Neural cell (in vitro differentiated cells): ENCODE measurements around the gene TSPO2. TPM values are rescaled to one million over a fixed set of nuclear protein-coding genes. Genes with fewer than 3 reads are reported as not detected.

Experiments used
- H2AFZ ChIP-seq: fragments of 200-600, 300-800 bp; sonication (generic), shearing (Covaris generic); 2 replicates; pipeline ENCODE4 v1.6.0; 2014; ENCODE audit warnings: low read depth, mild to moderate bottlenecking, antibody characterized with exemption, low read length, moderate library complexity
- H3F3A ChIP-seq: fragments of 200-600 bp; shearing (Covaris generic); 2 replicates; pipeline ENCODE4 v1.6.1; 2016; ENCODE audit warnings: mild to moderate bottlenecking, moderate library complexity, mixed read lengths, antibody characterized with exemption, low read length; ENCODE audit not compliant: insufficient read depth, poor library complexity, severe bottlenecking
- H3K27ac ChIP-seq: fragments of 200-600, 300-800 bp; sonication (generic), shearing (Covaris generic); 2 replicates; pipeline ENCODE4 v1.5.1; 2014; ENCODE audit warnings: mild to moderate bottlenecking, low read length, moderate library complexity
- H3K27me3 ChIP-seq: fragments of 300-800, 200-600 bp; sonication (generic), shearing (Covaris generic); 2 replicates; pipeline ENCODE4 v1.6.0; 2014; ENCODE audit warnings: mild to moderate bottlenecking, low read depth, low read length, moderate library complexity; ENCODE audit not compliant: insufficient read depth
- H3K36me3 ChIP-seq: fragments of 300-800, 200-600 bp; sonication (generic), shearing (Covaris generic); 2 replicates; pipeline ENCODE4 v1.5.1; 2014; ENCODE audit warnings: mild to moderate bottlenecking, antibody characterized with exemption, low read length, moderate library complexity; ENCODE audit not compliant: insufficient read depth
- H3K4me2 ChIP-seq: fragments of 300-800, 200-600 bp; sonication (generic), shearing (Covaris generic); 2 replicates; pipeline ENCODE4 v1.6.0; 2014; ENCODE audit warnings: mild to moderate bottlenecking, low read length
- H3K4me3 ChIP-seq: fragments of 300-800, 200-600 bp; sonication (generic), shearing (Covaris generic); 2 replicates; pipeline ENCODE4 v1.5.1; 2014; ENCODE audit warnings: mild to moderate bottlenecking, low read length, moderate library complexity
- H3K79me2 ChIP-seq: fragments of 200-600 bp; shearing (Covaris generic); replicated peaks from 2 replicates; pipeline ENCODE4 v1.6.0; 2014; ENCODE audit warnings: mild to moderate bottlenecking, low read length, moderate library complexity; ENCODE audit not compliant: insufficient read depth
- H3K9ac ChIP-seq: fragments of 300-800, 200-600 bp; sonication (generic), shearing (Covaris generic); 2 replicates; pipeline ENCODE4 v1.6.1; 2016; ENCODE audit warnings: mild to moderate bottlenecking, low read length, mixed read lengths
- H3K9me2 ChIP-seq: fragments of 200-600 bp; shearing (Covaris generic); 2 replicates; pipeline ENCODE4 v1.6.1; 2016; ENCODE audit warnings: mild to moderate bottlenecking, low read length, mixed read lengths; ENCODE audit not compliant: insufficient read depth
- H3K9me3 ChIP-seq: fragments of 200-600, 300-800 bp; sonication (generic), shearing (Covaris generic); 2 replicates; pipeline ENCODE4 v1.6.1; 2016; ENCODE audit warnings: mild to moderate bottlenecking, mixed run types, low read length, moderate library complexity, mixed read lengths
- H4K20me1 ChIP-seq: fragments of 200-600 bp; shearing (Covaris generic); 2 replicates; pipeline ENCODE4 v1.6.1; 2016; ENCODE audit warnings: mild to moderate bottlenecking, mixed run types; ENCODE audit not compliant: insufficient read depth
- EP300 ChIP-seq: fragments of 450-650 bp; conservative IDR thresholded peaks from 2 replicates; pipeline ENCODE4 v1.6.1; 2014; ENCODE audit warnings: antibody characterized with exemption, mild to moderate bottlenecking, moderate library complexity; ENCODE audit not compliant: poor library complexity, severe bottlenecking
- EZH2 ChIP-seq: fragments of 200-600, 300-800 bp; shearing (Covaris generic), sonication (generic); IDR thresholded peaks from 2 replicates; pipeline ENCODE4 v1.6.1; 2014; ENCODE audit warnings: antibody characterized with exemption, low read length, borderline replicate concordance, mild to moderate bottlenecking; ENCODE audit not compliant: insufficient read depth, poor library complexity, severe bottlenecking
- MXI1 ChIP-seq: fragments of 450-650 bp; conservative IDR thresholded peaks from 2 replicates; pipeline ENCODE4 v1.6.1; 2014; ENCODE audit warnings: antibody characterized with exemption, mild to moderate bottlenecking; ENCODE audit not compliant: poor library complexity, severe bottlenecking
- POLR2AphosphoS5 ChIP-seq: IDR thresholded peaks from 2 replicates; pipeline ENCODE4 v1.6.1; 2012
- RAD21 ChIP-seq: fragments of 450-650 bp; conservative IDR thresholded peaks from 2 replicates; pipeline ENCODE4 v1.6.1; 2014; ENCODE audit warnings: antibody characterized with exemption, mild to moderate bottlenecking, moderate library complexity
- SMC3 ChIP-seq: fragments of 450-650 bp; conservative IDR thresholded peaks from 2 replicates; pipeline ENCODE4 v1.6.1; 2014; ENCODE audit warnings: antibody characterized with exemption, mild to moderate bottlenecking, moderate library complexity; ENCODE audit not compliant: poor library complexity
- TAF1 ChIP-seq: IDR thresholded peaks from 2 replicates; pipeline ENCODE4 v1.6.1; 2012; ENCODE audit warnings: low read depth
- polyA plus RNA-seq: library from polyadenylated mRNA; depleted of rRNA; stranded (reverse); fragments of >200 nt; gene quantifications from 2 replicates; pipeline ENCODE4 v1.2.3, GENCODE V29; 2014
- TF ChIP-seq, protein P1 (sequence below): IDR thresholded peaks from 2 replicates; pipeline ENCODE4 v1.6.1; 2012; ENCODE audit warnings: borderline replicate concordance
- TF ChIP-seq, protein P2 (sequence below): fragments of 450-650 bp; IDR thresholded peaks from 2 replicates; pipeline ENCODE4 v1.5.1; 2014; ENCODE audit warnings: antibody characterized with exemption, mild to moderate bottlenecking, moderate library complexity; ENCODE audit not compliant: poor library complexity, severe bottlenecking

Gene TSPO2
- polyA plus RNA-seq, 1 donor from 2014 or later = not detected

DNA sequence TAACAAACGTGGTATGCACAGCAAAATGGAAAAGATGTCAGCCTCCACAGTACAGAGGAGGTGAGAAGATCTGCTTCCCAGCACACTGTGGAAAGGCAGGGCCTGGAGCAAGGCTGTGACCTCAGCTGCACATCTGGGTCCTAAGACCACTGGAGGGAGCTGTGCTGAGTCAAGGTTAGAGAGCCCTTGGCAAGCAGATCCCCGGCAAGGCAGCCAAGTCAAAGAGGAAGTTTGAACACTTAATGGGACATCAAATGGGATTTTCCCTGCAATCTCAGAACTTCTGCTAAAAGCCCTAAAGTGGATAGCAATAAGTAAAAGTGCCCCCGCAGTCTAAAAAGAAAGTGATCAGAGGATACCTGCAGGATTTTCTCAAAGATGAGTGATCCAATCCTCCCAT is 42.7 kb upstream of the TSPO2 start:
- Histone ChIP-seq H3K9me2 (no peaks in the 10 kb centered on the region), H3K79me2 (no peaks in the 10 kb centered on the region), H4K20me1 (no peaks in the 10 kb centered on the region), H3K4me2 (no peak overlapping the region), H3K4me3 (no peak overlapping the region), H3K9me3 (no peaks in the 10 kb centered on the region), H3F3A (no peaks in the 10 kb centered on the region), H3K36me3 (no peaks in the 10 kb centered on the region), H3K9ac (no peak overlapping the region), H3K27me3 (peaks cover 27% of the 10 kb centered on the region), H2AFZ (no peak overlapping the region), H3K27ac (no peak overlapping the region)
- TF ChIP-seq TAF1 (no peak), RAD21 (no peak), EP300 (no peak), MXI1 (no peak), SMC3 (no peak), POLR2AphosphoS5 (no peak), EZH2 (no peak)
- TF ChIP-seq, protein P1, sequence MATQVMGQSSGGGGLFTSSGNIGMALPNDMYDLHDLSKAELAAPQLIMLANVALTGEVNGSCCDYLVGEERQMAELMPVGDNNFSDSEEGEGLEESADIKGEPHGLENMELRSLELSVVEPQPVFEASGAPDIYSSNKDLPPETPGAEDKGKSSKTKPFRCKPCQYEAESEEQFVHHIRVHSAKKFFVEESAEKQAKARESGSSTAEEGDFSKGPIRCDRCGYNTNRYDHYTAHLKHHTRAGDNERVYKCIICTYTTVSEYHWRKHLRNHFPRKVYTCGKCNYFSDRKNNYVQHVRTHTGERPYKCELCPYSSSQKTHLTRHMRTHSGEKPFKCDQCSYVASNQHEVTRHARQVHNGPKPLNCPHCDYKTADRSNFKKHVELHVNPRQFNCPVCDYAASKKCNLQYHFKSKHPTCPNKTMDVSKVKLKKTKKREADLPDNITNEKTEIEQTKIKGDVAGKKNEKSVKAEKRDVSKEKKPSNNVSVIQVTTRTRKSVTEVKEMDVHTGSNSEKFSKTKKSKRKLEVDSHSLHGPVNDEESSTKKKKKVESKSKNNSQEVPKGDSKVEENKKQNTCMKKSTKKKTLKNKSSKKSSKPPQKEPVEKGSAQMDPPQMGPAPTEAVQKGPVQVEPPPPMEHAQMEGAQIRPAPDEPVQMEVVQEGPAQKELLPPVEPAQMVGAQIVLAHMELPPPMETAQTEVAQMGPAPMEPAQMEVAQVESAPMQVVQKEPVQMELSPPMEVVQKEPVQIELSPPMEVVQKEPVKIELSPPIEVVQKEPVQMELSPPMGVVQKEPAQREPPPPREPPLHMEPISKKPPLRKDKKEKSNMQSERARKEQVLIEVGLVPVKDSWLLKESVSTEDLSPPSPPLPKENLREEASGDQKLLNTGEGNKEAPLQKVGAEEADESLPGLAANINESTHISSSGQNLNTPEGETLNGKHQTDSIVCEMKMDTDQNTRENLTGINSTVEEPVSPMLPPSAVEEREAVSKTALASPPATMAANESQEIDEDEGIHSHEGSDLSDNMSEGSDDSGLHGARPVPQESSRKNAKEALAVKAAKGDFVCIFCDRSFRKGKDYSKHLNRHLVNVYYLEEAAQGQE = no peak
- TF ChIP-seq, protein P2, sequence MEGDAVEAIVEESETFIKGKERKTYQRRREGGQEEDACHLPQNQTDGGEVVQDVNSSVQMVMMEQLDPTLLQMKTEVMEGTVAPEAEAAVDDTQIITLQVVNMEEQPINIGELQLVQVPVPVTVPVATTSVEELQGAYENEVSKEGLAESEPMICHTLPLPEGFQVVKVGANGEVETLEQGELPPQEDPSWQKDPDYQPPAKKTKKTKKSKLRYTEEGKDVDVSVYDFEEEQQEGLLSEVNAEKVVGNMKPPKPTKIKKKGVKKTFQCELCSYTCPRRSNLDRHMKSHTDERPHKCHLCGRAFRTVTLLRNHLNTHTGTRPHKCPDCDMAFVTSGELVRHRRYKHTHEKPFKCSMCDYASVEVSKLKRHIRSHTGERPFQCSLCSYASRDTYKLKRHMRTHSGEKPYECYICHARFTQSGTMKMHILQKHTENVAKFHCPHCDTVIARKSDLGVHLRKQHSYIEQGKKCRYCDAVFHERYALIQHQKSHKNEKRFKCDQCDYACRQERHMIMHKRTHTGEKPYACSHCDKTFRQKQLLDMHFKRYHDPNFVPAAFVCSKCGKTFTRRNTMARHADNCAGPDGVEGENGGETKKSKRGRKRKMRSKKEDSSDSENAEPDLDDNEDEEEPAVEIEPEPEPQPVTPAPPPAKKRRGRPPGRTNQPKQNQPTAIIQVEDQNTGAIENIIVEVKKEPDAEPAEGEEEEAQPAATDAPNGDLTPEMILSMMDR = no peak

DNA sequence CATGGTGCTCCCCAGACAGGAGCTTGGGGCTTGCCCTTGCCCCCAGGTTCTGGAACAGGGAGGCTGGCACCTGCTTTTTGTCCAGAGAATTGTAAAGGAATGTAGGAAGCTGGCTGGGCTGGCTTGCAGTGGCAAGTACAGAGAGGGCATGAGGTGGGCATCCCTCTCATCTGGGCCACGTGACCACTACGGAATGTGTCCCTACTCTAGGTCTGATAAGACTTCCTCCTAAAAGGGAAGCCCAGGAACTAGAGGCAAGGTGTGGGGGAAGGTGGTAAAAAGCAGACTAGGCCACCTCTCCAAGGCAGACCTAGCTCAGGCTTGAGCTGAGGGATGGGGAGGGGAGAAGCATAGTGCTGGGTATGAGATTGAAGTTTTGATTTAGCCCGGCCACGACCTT is 42.0 kb upstream of the TSPO2 start:
- H3K4me2 ChIP-seq = no peak overlapping the region
- no peaks in the 10 kb centered on the region for H3K9me3 ChIP-seq
- no peaks in the 10 kb centered on the region for H4K20me1 ChIP-seq
- H3K9ac ChIP-seq = no peak overlapping the region
- no peak for TF ChIP-seq EP300
- TF ChIP-seq, protein P2 = no peak
- TF ChIP-seq EZH2 = no peak
- TF ChIP-seq SMC3 = no peak
- TF ChIP-seq TAF1 = no peak
- TF ChIP-seq POLR2AphosphoS5 = no peak
- TF ChIP-seq, protein P1 = no peak
- no peak for TF ChIP-seq RAD21
- no peak for TF ChIP-seq MXI1
- no peaks in the 10 kb centered on the region for H3F3A ChIP-seq
- no peak overlapping the region for H3K4me3 ChIP-seq
- H2AFZ ChIP-seq = no peak overlapping the region
- peaks cover 27% of the 10 kb centered on the region for H3K27me3 ChIP-seq
- H3K9me2 ChIP-seq = no peaks in the 10 kb centered on the region
- H3K79me2 ChIP-seq = no peaks in the 10 kb centered on the region
- no peak overlapping the region for H3K27ac ChIP-seq
- H3K36me3 ChIP-seq = no peaks in the 10 kb centered on the region
